Measurements from ENCODE around the gene IRF9.
A peak's percentile ranks its signal among the peaks of the same experiment; 100 is the strongest.

Gene IRF9

GRCh38 chr14:24185026-24185425 lies 24.0 kb downstream of the IRF9 start:
- Histone ChIP-seq H3K4me1 (ENCODE audit: insufficient read depth, low read length) (no peaks in the 10 kb centered on the region), H3K9me3 (ENCODE audit: control insufficient read depth, insufficient read depth, low read length) (no peaks in the 10 kb centered on the region), H3K36me3 (ENCODE audit: insufficient read depth, low read length) (peaks cover 14% of the 10 kb centered on the region), H3K9ac (ENCODE audit: low read depth, low read length) (no peak overlapping the region)

GRCh38 chr14:24185741-24186140 lies 24.7 kb downstream of the IRF9 start:
- H3K9ac ChIP-seq (ENCODE audit: low read depth, low read length): no peak overlapping the region
- peaks cover 8% of the 10 kb centered on the region for H3K36me3 ChIP-seq (ENCODE audit: insufficient read depth, low read length)
- H3K9me3 ChIP-seq (ENCODE audit: control insufficient read depth, insufficient read depth, low read length): no peaks in the 10 kb centered on the region
- no peaks in the 10 kb centered on the region for H3K4me1 ChIP-seq (ENCODE audit: insufficient read depth, low read length)

- Histone ChIP-seq H3K4me1 (ENCODE audit: insufficient read depth, low read length) (no peaks in the 10 kb centered on the region), H3K36me3 (ENCODE audit: insufficient read depth, low read length) (peaks cover 9% of the 10 kb centered on the region), H3K9ac (ENCODE audit: low read depth, low read length) (no peak overlapping the region), H3K9me3 (ENCODE audit: control insufficient read depth, insufficient read depth, low read length) (no peaks in the 10 kb centered on the region)
Observed at GRCh38 chr14:24186831-24187538, 25.9 kb downstream of the IRF9 start.

GRCh38 chr14:24187539-24187915 lies 26.5 kb downstream of the IRF9 start:
- Histone ChIP-seq H3K36me3 (ENCODE audit: insufficient read depth, low read length) (peaks cover 11% of the 10 kb centered on the region), H3K9me3 (ENCODE audit: control insufficient read depth, insufficient read depth, low read length) (no peaks in the 10 kb centered on the region), H3K9ac (ENCODE audit: low read depth, low read length) (no peak overlapping the region), H3K4me1 (ENCODE audit: insufficient read depth, low read length) (no peaks in the 10 kb centered on the region)

GRCh38 chr14:24188251-24189058 lies 27.4 kb downstream of the IRF9 start, which contains the start of gene IPO4:
Gene IPO4 (minus strand): TSS chr14:24188816. CDS start chr14:24188787, 29 bp downstream.
- Histone ChIP-seq H3K4me1 (ENCODE audit: insufficient read depth, low read length) (no peaks in the 10 kb centered on the region), H3K36me3 (ENCODE audit: insufficient read depth, low read length) (peaks cover 11% of the 10 kb centered on the region), H3K9ac (ENCODE audit: low read depth, low read length) (peak within 1 kb of the TSS; percentile 68), H3K9me3 (ENCODE audit: control insufficient read depth, insufficient read depth, low read length) (no peaks in the 10 kb centered on the region)

- H3K4me1 ChIP-seq (ENCODE audit: insufficient read depth, low read length): no peaks in the 10 kb centered on the region
- H3K9ac ChIP-seq (ENCODE audit: low read depth, low read length): no peak overlapping the region
- H3K9me3 ChIP-seq (ENCODE audit: control insufficient read depth, insufficient read depth, low read length): no peaks in the 10 kb centered on the region
- peaks cover 11% of the 10 kb centered on the region for H3K36me3 ChIP-seq (ENCODE audit: insufficient read depth, low read length)
Observed at GRCh38 chr14:24189059-24189375, 28.0 kb downstream of the IRF9 start.

GRCh38 chr14:24189460-24189859 lies 28.4 kb downstream of the IRF9 start:
- no peak overlapping the region for H3K9ac ChIP-seq (ENCODE audit: low read depth, low read length)
- H3K4me1 ChIP-seq (ENCODE audit: insufficient read depth, low read length): no peaks in the 10 kb centered on the region
- H3K9me3 ChIP-seq (ENCODE audit: control insufficient read depth, insufficient read depth, low read length): no peaks in the 10 kb centered on the region
- H3K36me3 ChIP-seq (ENCODE audit: insufficient read depth, low read length): peaks cover 9% of the 10 kb centered on the region

GRCh38 chr14:24190416-24190815 lies 29.4 kb downstream of the IRF9 start:
- no peaks in the 10 kb centered on the region for H3K4me1 ChIP-seq (ENCODE audit: insufficient read depth, low read length)
- H3K9me3 ChIP-seq (ENCODE audit: control insufficient read depth, insufficient read depth, low read length): no peaks in the 10 kb centered on the region

GRCh38 chr14:24192933-24193332 lies 31.9 kb downstream of the IRF9 start:
- Histone ChIP-seq H3K4me1 (ENCODE audit: insufficient read depth, low read length) (no peaks in the 10 kb centered on the region), H3K36me3 (ENCODE audit: insufficient read depth, low read length) (peaks cover 4% of the 10 kb centered on the region; the same call in 1 of the 2 replicates), H3K9me3 (ENCODE audit: control insufficient read depth, insufficient read depth, low read length) (no peaks in the 10 kb centered on the region), H3K9ac (ENCODE audit: low read depth, low read length) (no peak overlapping the region)

More at GRCh38 chr14:24190416-24190815, 29.4 kb downstream of the IRF9 start:
- Histone ChIP-seq H3K9ac (ENCODE audit: low read depth, low read length) (no peak overlapping the region), H3K36me3 (ENCODE audit: insufficient read depth, low read length) (peaks cover 6% of the 10 kb centered on the region)

GRCh38 chr14:24194186-24194872 lies 33.3 kb downstream of the IRF9 start:
- H3K9me3 ChIP-seq (ENCODE audit: control insufficient read depth, insufficient read depth, low read length): no peaks in the 10 kb centered on the region
- H3K36me3 ChIP-seq (ENCODE audit: insufficient read depth, low read length): peaks cover 4% of the 10 kb centered on the region; the same call in 1 of the 2 replicates
- no peaks in the 10 kb centered on the region for H3K4me1 ChIP-seq (ENCODE audit: insufficient read depth, low read length)
- no peak overlapping the region; the same call in 1 of the 2 replicates for H3K9ac ChIP-seq (ENCODE audit: low read depth, low read length)

GRCh38 chr14:24194873-24195185 lies 33.8 kb downstream of the IRF9 start:
- Histone ChIP-seq H3K9me3 (ENCODE audit: control insufficient read depth, insufficient read depth, low read length) (no peaks in the 10 kb centered on the region), H3K9ac (ENCODE audit: low read depth, low read length) (peak overlapping the region; percentile 92), H3K36me3 (ENCODE audit: insufficient read depth, low read length) (peaks cover 6% of the 10 kb centered on the region; the same call in 1 of the 2 replicates), H3K4me1 (ENCODE audit: insufficient read depth, low read length) (no peaks in the 10 kb centered on the region)

GRCh38 chr14:24195186-24196070 lies 34.4 kb downstream of the IRF9 start, which contains the start of gene TM9SF1:
Gene TM9SF1 (minus strand): TSS chr14:24195441. CDS start chr14:24195019, 422 bp downstream.
- Histone ChIP-seq H3K9ac (ENCODE audit: low read depth, low read length) (peak within 1 kb of the TSS; percentile 92), H3K36me3 (ENCODE audit: insufficient read depth, low read length) (peaks cover 8% of the 10 kb centered on the region; the same call in 1 of the 2 replicates), H3K9me3 (ENCODE audit: control insufficient read depth, insufficient read depth, low read length) (no peaks in the 10 kb centered on the region), H3K4me1 (ENCODE audit: insufficient read depth, low read length) (no peaks in the 10 kb centered on the region)

GRCh38 chr14:24196071-24197055 lies 35.3 kb downstream of the IRF9 start:
- Histone ChIP-seq H3K4me1 (ENCODE audit: insufficient read depth, low read length) (no peaks in the 10 kb centered on the region), H3K36me3 (ENCODE audit: insufficient read depth, low read length) (peaks cover 8% of the 10 kb centered on the region; the same call in 1 of the 2 replicates), H3K9ac (ENCODE audit: low read depth, low read length) (peak overlapping the region; percentile 92)

More at GRCh38 chr14:24196071-24197055, 35.3 kb downstream of the IRF9 start:
- peaks cover 1% of the 10 kb centered on the region; the same call in 1 of the 2 replicates for H3K9me3 ChIP-seq (ENCODE audit: control insufficient read depth, insufficient read depth, low read length)
